ENCODE measurements around the gene ALX4.

- TF ChIP-seq CTCF (IDR thresholded peaks at IDR 0.05) (no peak), POLR2AphosphoS5 (IDR thresholded peaks at IDR 0.05) (no peak), EP300 (IDR thresholded peaks at IDR 0.05) (no peak), POLR2A (IDR thresholded peaks at IDR 0.05; ENCODE audit: low read depth) (no peak)
Observed at GRCh38 chr11:44257338-44258189, 52.4 kb downstream of the ALX4 start.
